ENCODE results near the gene SLC15A1.

DNA sequence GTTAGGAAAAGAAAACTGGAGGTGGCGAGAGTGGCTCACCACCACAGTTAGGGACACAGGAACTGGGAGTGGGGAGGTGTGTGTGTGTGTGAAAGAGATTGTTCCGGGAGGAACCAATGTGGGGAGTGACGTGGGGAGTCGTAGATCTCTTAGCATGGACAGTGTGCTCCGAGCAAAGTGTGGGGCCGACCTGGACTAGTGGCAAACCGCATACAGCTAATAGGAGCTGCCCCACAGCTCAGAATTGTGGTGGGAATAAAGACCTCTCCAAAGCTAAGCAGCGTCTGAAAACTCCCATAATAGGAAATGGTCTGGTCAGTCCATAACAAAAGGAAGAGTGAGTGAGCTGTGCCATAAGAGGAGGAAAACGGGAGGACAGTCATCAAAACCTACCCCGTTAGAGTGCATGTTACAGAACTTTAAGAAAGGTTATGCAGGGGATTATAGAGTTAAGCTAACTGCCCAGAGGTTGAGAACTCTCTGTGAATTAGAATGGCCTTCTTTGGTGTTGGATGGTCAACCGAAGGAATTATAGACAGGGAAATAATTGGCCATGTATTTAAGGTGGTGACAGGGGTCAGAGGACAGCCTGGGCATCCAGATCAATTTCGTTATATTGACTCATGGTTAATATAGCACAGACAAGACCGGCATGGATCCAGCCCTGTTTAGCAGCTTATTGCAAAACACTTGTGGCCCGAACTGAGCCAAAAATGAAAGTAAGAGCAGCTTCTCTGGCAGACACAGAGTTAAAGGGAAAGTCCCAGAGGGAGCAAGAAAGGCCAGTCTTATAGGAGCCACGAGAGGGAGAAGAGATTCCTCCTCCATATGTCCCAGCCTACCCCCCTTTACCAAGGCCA, 8.9 kb upstream of the SLC15A1 start:
- TF ChIP-seq, protein P1, sequence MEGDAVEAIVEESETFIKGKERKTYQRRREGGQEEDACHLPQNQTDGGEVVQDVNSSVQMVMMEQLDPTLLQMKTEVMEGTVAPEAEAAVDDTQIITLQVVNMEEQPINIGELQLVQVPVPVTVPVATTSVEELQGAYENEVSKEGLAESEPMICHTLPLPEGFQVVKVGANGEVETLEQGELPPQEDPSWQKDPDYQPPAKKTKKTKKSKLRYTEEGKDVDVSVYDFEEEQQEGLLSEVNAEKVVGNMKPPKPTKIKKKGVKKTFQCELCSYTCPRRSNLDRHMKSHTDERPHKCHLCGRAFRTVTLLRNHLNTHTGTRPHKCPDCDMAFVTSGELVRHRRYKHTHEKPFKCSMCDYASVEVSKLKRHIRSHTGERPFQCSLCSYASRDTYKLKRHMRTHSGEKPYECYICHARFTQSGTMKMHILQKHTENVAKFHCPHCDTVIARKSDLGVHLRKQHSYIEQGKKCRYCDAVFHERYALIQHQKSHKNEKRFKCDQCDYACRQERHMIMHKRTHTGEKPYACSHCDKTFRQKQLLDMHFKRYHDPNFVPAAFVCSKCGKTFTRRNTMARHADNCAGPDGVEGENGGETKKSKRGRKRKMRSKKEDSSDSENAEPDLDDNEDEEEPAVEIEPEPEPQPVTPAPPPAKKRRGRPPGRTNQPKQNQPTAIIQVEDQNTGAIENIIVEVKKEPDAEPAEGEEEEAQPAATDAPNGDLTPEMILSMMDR (IDR thresholded peaks at IDR 0.05; ENCODE audit: low read length) = no peak
- TF ChIP-seq EZH2 (optimal IDR thresholded peaks at IDR 0.05; ENCODE audit: low read depth, low read length) (no peak), EZH2phosphoT487 (IDR thresholded peaks at IDR 0.05; ENCODE audit: low read length) (no peak)

Data from MM.1S (cell line).